BJ (cell line): ENCODE measurements around the gene WNT16. TPM values are rescaled to one million over a fixed set of nuclear protein-coding genes. Genes with fewer than 3 reads are reported as not detected.
A peak's percentile ranks its signal among the peaks of the same experiment; 100 is the strongest.

Experiments used
- CTCF ChIA-PET: fragments of 350-600 bp; formaldehyde crosslinking; extraction: SDS; loops from one replicate; lab custom pipeline; 2021; ENCODE audit warnings: antibody characterized with exemption, inconsistent platforms; lab: Yijun Ruan, JAX
- POLR2A ChIA-PET: fragments of 300-600 bp; sonication (Branson Sonifier 250); formaldehyde crosslinking; extraction: SDS; loops from one replicate; lab custom pipeline; 2021; ENCODE audit warnings: antibody characterized with exemption; lab: Charles Lee
- DNase-seq: peaks from one replicate; pipeline ENCODE4 v3.0.0-alpha.2; 2011; ENCODE audit warnings: low read depth
- H3K27me3 ChIP-seq: 2 replicates; pipeline ENCODE4 v1.6.0; 2011; ENCODE audit warnings: low read length; ENCODE audit not compliant: control insufficient read depth, insufficient read depth
- H3K36me3 ChIP-seq: 2 replicates; pipeline ENCODE4 v1.5.1; 2011; ENCODE audit warnings: low read length; ENCODE audit not compliant: control insufficient read depth, insufficient read depth
- H3K4me3 ChIP-seq: 2 replicates; pipeline ENCODE4 v1.5.1; 2011; ENCODE audit warnings: low read depth, mild to moderate bottlenecking, control low read depth, low read length
- CTCF ChIP-seq: IDR thresholded peaks from 2 replicates; pipeline ENCODE4 v1.5.1; 2011; ENCODE audit warnings: low read depth, mild to moderate bottlenecking, control low read depth, inconsistent platforms, low read length, moderate library complexity; ENCODE audit not compliant: insufficient read depth
- polyA minus RNA-seq: library from RNA; depleted of rRNA, polyadenylated mRNA; stranded (reverse); fragments of >200 nt; gene quantifications from 2 replicates; pipeline ENCODE4 v1.2.3, GENCODE V29; 2011; rRNA and poly(A)+ RNA removed
- polyA plus RNA-seq: library from polyadenylated mRNA; depleted of rRNA; stranded (reverse); fragments of >200 nt; gene quantifications from 2 replicates; pipeline ENCODE4 v1.2.3, GENCODE V29; 2011; rRNA removed

The WNT16 gene, protein sequence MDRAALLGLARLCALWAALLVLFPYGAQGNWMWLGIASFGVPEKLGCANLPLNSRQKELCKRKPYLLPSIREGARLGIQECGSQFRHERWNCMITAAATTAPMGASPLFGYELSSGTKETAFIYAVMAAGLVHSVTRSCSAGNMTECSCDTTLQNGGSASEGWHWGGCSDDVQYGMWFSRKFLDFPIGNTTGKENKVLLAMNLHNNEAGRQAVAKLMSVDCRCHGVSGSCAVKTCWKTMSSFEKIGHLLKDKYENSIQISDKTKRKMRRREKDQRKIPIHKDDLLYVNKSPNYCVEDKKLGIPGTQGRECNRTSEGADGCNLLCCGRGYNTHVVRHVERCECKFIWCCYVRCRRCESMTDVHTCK
- polyA plus RNA-seq (0.02 TPM in 1 of 2 replicates, not detected in the other), polyA minus RNA-seq (0.19 TPM in 1 of 2 replicates, not detected in the other)

- Histone ChIP-seq H3K36me3 (no peaks in the 10 kb centered on the region), H3K27me3 (peaks cover 26% of the 10 kb centered on the region), H3K4me3 (peak within 1 kb of the TSS; percentile 44)
- DNase-seq, result no peak
- ChIA-PET CTCF (interaction anchor here (1.5 kb wide), 1 partner anchor 523 kb away, joined by 3 read pairs; no protein-coding TSS in a partner anchor), POLR2A (interaction anchor here (0.7 kb wide), 1 partner anchor 24 kb away, joined by 3 read pairs; no protein-coding TSS in a partner anchor)
- no peak for TF ChIP-seq CTCF
These were observed at the start of gene WNT16 for GRCh38 chr7:121328508-121329190. TSS of gene WNT16 (plus strand) at chr7:121329000. CDS start at chr7:121329293, 293 bp downstream.

- ChIA-PET CTCF (interaction anchor here (1.0 kb wide), 1 partner anchor 20 kb away, joined by 4 read pairs; no protein-coding TSS in a partner anchor), POLR2A (interaction anchor here (0.5 kb wide), 1 partner anchor 82 kb away, joined by 5 read pairs; no protein-coding TSS in a partner anchor)
- Histone ChIP-seq H3K36me3 (no peaks in the 10 kb centered on the region; the same call in 1 of the 2 replicates), H3K27me3 (no peaks in the 10 kb centered on the region), H3K4me3 (no peak overlapping the region)
- no peak for DNase-seq
- no peak for TF ChIP-seq CTCF
These were observed 49.7 kb upstream of the WNT16 start for GRCh38 chr7:121279060-121279620.

DNA sequence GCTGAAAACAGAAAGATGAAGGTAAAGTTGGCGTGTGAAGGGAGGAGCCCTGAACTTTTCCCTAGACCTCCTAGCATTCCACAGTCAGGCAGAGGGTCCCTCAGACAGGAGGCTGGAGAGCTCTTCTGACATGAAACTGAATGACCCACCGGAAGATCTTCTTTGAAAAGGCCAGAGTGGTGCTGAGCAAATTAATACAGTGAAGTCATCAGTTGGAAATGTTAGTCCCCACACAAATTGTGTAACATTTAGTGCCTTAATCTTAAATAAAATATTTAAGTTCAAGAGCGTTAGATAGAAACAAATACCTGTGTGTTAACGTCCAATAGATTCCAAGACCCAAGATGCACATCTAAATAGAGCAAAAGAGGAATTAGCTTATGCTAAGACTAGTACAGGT is 49.0 kb upstream of the WNT16 start:
- DNase-seq, result no peak
- Histone ChIP-seq H3K27me3 (no peaks in the 10 kb centered on the region), H3K36me3 (no peaks in the 10 kb centered on the region; the same call in 1 of the 2 replicates), H3K4me3 (no peak overlapping the region)
- CTCF ChIA-PET, result no interaction called here
- POLR2A ChIA-PET, result no interaction called here
- no peak for TF ChIP-seq CTCF

- ChIA-PET CTCF (no interaction called here), POLR2A (no interaction called here)
- H3K4me3 ChIP-seq, result no peak overlapping the region
- TF ChIP-seq CTCF, result no peak
- no peaks in the 10 kb centered on the region; the same call in 1 of the 2 replicates for H3K36me3 ChIP-seq
- DNase-seq, result no peak
- H3K27me3 ChIP-seq, result no peaks in the 10 kb centered on the region
These were observed 48.1 kb upstream of the WNT16 start for GRCh38 chr7:121280656-121281055.

DNA sequence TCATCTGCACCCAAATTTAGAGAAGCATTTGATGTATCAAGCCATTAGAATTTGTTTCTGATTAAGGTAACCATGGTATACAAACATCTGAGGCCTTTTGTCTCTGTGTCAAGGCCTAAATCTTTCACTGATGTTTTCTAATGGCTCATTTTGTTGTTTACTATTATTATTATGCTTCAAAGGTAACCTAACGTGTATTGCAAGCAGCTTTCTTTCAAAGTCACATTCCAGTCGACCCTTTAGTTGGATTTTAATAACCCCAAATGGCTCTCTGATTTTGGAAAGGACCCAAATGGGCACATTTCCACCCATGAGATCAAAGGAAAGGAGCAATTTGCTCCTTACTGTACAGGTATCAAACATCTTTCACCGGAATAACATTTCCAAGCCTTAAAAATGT is 46.7 kb upstream of the WNT16 start:
- CTCF ChIA-PET, result no interaction called here

More for the DNA sequence above, 46.7 kb upstream of the WNT16 start:
- no peak for TF ChIP-seq CTCF
- Histone ChIP-seq H3K36me3 (no peaks in the 10 kb centered on the region; the same call in 1 of the 2 replicates), H3K4me3 (no peak overlapping the region), H3K27me3 (no peaks in the 10 kb centered on the region)
- no peak for DNase-seq
- POLR2A ChIA-PET, result no interaction called here
